DLD1 (cell line): ENCODE results near the gene PTPRG.

Source experiments
- in situ Hi-C: cut with HindIII; loops from 2 replicates; pipeline ENCODE4 v1.10.0; 2017; ENCODE audit warnings: low sequenced_read_pairs

PTPRG gene

GRCh38 chr3:61910732-61911131 is 349.4 kb downstream of the PTPRG start:
- in situ Hi-C loops = no loop called here

- in situ Hi-C loops = no loop called here
Observed at GRCh38 chr3:61912158-61912557, 350.8 kb downstream of the PTPRG start.

GRCh38 chr3:61913701-61914100 is 352.3 kb downstream of the PTPRG start:
- in situ Hi-C loops = no loop called here

- in situ Hi-C loops = no loop called here
Observed at GRCh38 chr3:61914276-61914675, 352.9 kb downstream of the PTPRG start.

GRCh38 chr3:61915296-61915695 is 353.9 kb downstream of the PTPRG start:
- in situ Hi-C loops = no loop called here

- in situ Hi-C loops = no loop called here
Observed at GRCh38 chr3:61919371-61919770, 358.0 kb downstream of the PTPRG start.

DNA sequence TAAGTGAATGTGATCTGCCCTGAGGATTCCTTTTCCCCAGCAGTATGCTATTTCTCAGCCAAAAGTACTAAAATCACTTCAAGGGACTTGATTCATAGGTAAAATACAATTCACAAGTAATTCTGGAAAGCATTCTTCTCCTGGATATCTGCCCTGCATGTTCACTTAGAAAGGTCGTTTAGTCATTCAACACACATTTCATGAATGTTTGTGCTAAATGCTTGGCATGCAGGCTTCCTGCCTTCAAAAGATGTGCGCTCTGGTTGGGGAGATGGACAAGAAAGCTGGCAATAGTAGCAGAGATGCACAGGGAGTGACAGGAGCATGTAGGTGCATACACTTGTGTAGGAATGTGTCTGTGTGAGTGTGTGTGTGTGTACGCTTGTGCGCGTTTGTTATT is 360.7 kb downstream of the PTPRG start:
- in situ Hi-C loops = no loop called here

GRCh38 chr3:61924090-61924735 is 362.8 kb downstream of the PTPRG start:
- in situ Hi-C loops = no loop called here

DNA sequence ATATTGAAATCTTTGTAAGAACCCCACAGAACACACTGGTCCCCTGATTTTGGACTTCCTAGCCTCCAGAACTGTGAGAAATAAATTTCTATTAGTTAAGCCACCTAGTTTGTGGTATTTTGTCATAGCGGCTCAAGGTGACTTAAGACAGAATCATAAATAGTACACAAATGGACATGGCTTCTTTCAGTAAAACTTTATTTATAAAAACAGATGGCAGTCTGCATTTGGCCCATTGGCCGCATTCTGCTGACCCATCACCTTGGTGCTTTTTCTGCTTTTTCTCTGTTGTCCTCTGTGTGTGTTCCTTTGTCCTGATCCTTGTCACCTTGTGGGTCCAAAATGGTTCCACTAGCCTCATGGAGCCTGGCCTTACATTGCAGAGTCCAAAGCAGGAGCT is 363.6 kb downstream of the PTPRG start:
- in situ Hi-C loops = no loop called here

DNA sequence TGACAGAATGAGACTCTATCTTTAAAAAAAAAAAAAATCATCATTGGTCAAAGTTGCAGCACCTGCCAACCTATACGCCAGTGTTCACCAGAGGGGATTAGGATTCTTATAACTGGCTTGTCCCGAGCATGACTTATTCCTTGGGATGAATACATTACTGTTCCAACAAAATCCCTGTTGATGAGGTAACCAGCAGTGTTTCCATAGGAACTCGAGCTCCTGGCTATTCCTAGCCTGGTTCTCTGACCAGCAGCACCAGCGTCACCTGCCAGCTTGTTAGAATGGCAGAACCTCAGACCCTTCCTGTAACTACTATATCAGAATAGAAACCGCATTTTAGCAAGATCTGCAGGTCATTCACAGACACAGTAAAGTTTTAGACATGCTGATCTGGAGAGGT is 364.4 kb downstream of the PTPRG start:
- in situ Hi-C loops = no loop called here

DNA sequence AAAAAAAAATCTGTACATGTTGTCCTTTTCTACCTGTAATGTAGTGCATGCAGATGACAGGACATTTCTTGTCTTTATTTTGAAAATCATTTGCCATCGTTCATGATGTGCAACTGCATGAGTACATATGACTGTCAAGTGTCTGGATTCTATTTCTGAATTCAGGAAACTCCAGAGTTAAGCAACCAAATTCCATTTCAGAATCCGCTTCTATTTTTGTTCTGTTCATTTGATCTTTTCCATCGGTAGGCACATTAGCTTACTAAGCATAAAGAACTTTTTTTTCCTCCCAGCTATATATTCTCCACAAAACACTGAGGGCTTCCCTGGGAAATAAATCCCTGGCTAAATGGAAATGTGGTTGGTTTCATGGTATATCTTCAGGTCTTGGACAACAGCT is 365.6 kb downstream of the PTPRG start:
- in situ Hi-C loops = no loop called here

DNA sequence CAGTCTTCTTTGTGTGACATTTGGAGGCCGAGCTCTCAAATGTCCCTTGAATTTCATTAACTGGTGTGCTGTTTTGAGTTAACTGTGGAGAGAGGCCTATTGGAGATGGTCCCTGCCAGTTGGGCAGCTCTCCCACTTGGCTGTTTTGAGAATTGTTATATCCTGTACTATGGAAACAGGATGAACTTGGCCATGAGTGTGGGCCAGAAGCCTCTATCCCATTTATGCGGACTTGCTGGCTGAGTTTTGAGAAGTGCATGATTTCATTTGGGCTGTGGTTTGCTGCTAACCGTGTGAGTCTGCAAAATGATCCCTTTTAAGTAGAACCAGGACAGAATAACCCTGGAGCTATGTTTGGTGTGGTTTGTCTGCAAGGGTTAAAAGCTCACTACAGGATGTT is 366.0 kb downstream of the PTPRG start:
- in situ Hi-C loops = no loop called here

DNA sequence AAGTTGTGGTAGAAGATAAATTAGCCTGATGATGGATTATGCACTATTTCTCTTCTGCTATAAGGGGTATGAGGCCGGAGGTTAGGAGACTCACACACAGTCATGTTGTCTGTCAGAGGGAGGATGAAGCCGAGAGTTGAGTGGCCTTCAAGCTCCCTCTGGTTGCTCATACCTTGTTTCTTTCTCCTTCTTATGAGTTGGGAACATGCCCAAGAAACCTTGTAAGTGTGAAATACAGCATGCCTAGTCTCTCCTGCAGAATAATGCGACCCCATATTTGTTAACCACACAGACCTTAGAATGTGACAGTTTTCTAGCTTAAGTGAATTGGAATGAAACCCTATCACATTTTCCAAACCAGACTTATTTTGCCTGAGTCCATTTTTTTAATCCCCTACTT is 366.7 kb downstream of the PTPRG start:
- in situ Hi-C loops = no loop called here

GRCh38 chr3:61928776-61929314 is 367.5 kb downstream of the PTPRG start:
- in situ Hi-C loops = no loop called here

- in situ Hi-C loops = no loop called here
Observed at GRCh38 chr3:61929617-61930016, 368.2 kb downstream of the PTPRG start.

- in situ Hi-C loops = no loop called here
Observed at GRCh38 chr3:61932499-61932898, 371.1 kb downstream of the PTPRG start.

DNA sequence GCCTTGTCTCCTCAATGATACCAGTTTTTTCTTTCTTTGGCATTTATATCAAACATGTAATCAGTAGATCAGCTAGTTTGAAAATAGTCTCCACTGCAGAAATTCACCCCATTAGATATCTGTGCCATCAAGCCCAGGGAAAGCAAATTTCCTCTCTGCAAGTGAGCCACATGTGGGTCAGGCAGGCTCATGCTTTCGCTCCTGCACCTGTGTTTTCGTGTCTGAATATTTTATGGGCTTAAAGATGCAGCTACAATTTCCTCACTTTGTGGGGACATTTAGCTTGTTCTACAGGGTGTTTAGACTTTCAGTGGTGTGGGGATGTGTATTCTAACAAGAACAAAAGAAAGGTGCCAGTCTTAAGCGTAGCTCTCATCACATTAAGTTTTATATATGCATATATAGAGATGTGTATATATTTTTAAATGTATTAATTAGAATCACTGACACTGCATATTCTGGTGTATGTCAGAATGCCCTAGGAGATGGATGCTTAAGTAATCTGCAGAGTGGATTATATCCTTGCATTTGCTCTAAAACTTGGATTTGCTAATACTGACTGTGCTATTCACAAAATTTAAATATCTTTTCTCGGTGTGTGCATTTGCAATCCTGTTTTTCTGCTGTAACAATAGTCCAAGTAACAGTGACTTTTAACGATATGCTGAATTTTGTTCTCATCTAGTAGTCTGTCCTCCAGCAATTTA is 372.6 kb downstream of the PTPRG start:
- in situ Hi-C loops = no loop called here

DNA sequence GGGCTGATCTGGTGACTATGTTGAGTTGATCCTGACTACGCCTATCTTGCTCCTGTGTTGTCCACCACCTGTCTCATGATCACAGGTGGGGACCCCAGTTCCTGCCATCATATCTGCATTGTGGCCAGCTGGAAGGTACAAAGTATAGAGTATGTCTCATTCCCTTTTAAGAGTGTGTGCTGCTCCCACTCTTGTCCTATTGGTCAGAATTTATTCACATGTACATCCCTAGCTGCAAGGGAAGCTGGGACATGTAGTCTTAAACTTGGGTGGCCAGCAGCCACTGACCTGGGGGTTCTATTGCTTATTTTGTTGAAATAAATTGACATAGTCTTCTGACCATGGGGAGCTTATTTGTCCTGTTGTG is 373.1 kb downstream of the PTPRG start:
- in situ Hi-C loops = no loop called here

GRCh38 chr3:61935814-61936213 is 374.4 kb downstream of the PTPRG start:
- in situ Hi-C loops = no loop called here

DNA sequence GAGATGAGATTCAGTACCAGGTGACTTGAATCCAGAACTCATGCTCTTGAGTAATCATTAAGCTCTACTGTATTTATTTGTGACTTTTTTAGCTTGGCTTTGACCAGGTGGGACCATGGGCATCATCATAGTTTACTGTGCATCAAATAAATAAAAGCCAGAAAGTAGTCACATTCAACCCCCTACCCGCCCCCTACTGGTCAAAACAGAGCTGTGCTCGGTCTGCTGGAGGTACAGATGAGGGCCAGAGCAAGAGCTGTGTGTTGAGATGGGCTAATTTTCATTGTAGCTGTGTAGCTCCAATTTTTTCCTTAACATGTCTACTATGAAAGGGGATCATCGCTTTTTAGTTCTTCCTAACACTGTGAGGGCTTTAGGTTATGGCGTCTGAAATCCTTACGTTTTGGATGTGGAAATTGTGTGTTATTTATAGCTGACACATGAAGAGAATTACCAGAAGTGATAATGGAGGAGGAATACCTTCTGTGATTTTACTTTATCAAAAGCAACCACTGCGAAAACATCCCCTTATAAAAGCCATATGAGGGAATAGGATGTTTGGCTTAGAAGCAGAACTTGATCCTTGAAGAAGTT is 375.1 kb downstream of the PTPRG start:
- in situ Hi-C loops = no loop called here

GRCh38 chr3:61937477-61937876 is 376.1 kb downstream of the PTPRG start:
- in situ Hi-C loops = no loop called here

DNA sequence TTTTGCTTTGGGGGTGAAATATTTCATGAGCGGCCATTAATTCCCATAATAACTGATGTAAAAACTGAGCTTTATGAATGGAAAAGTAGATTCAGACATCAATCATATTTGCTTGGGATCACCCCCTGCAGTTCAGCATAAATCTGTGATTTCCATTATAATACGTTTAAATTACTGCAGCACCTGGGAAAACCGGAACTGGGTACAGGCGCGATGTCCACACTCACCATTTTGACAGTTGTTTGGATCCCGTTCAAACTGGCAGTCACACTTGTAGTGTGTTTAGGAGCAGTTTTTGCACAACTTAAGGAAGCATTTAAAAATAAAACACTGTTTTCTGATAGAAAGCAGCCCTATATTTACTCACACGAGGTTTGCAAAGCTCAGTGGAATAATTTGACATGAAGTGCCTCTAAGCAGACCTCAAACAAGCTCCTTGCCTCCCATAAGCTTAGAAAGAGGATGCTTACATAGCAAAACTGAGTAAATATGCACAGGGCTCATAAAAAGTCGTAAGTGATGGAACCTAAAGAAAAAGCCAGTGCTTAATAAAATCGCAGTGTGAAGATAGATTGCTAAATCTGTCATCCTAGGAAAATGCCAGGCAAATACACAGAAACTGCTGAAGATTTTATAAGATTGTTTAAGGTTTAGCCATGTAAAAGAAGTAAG is 377.6 kb downstream of the PTPRG start:
- in situ Hi-C loops = no loop called here
